ENCODE measurements around the gene C12orf75. TPM values are rescaled to one million over a fixed set of nuclear protein-coding genes. Genes with fewer than 3 reads are reported as not detected.
"Not testable (repeated sequence)": the region's sequence is repeated elsewhere in the genome, so short reads cannot be mapped to it uniquely, and the experiment has no call there.

C12orf75 gene
- total RNA-seq, result 35.7 TPM

DNA sequence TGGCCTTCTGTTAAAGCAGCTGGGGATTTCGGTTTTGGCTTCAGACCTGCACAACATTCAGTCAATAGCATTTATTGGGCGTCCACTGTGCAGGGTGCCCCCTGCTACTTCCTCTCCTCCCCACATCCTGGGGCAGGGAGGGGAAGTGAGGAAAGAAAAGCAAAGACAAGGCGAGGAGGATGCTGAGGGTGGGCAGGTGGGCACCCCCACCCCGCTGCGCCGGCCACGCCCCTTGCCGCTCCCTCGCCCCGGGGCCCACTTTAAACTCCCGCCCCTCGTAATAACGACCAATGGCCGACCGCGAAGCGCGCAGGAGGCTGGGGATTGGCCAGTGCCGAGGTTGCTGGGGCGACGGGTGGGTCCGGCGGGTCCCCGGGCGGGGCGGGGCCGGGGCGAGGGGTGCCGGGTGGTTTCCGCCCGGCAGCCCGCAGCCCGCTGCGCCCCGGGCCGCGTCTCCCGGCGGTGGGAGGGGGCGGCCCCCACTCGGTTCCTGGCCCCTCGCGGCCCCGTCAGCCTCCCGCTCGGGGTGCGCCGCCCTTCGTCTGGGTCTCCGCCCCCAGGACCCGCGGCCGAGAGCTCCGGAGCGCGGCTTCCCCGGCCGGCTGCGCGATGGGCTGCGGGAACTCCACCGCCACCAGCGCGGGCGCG lies at the start of gene C12orf75:
TSS of gene C12orf75 (plus strand) at position 409 of the 648 bp plus-strand sequence. CDS start at position 610, 201 bp downstream.
- ATAC-seq, result peak; percentile 93
- intact Hi-C loops (cut with DNase I), result no loop called here

GRCh38 chr12:105280966-105281693 lies 49.4 kb upstream of the C12orf75 start:
- no peak for DNase-seq (ENCODE audit: low spot score)
- intact Hi-C loops (cut with DNase I), result no loop called here
- no peak for ATAC-seq

More for the DNA sequence above, at the start of gene C12orf75:
- DNase-seq (ENCODE audit: low spot score), result peak; percentile 86

- DNase-seq (ENCODE audit: low spot score) (no peak), ATAC-seq (no peak)
Measured at GRCh38 chr12:105281694-105282049, 48.8 kb upstream of the C12orf75 start.

DNA sequence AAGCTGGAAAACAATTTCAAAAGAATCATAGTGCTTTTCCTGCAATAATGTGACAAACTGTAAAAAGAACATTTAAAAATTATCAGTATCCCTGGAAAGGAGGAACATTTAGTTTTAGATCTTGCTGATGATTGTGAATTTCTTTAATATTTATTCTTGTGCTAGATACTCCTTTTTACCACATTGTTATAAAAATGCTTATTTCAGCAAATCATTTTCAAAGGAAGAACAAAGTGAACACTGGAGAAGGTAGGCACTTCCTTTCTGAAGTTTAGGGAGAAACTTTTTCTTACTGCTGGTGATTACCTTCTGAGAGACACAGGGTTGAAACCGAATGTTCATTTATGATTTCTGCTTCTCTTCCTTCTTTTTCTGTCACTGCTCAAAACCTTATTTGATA lies 45.1 kb upstream of the C12orf75 start:
- ATAC-seq, result no peak
- intact Hi-C loops (cut with DNase I), result no loop called here
- DNase-seq (ENCODE audit: low spot score), result no peak

More at GRCh38 chr12:105281694-105282049, 48.8 kb upstream of the C12orf75 start:
- intact Hi-C loops (cut with DNase I), result no loop called here

DNA sequence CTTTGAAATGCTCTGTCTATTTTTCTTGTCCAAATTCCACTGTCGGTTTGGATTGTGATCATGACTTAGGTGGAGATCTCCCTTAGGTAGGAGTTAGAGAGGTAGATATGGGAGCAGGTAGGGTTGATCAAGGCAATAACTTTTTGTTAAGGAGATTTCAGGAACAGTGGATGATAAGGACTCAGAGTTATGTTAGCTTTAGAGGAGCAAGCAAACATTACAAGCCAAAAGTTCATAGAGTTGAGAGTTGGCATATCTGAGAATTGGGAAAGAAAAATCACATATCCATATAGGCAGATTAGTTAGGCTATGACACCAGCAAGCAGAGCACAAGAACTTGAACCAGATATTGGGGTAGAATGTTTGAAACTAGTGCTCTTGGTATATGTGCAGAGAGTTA lies 43.1 kb upstream of the C12orf75 start:
- intact Hi-C loops (cut with DNase I), result no loop called here
- DNase-seq (ENCODE audit: low spot score) (no peak), ATAC-seq (no peak)

GRCh38 chr12:105288311-105288996 lies 42.0 kb upstream of the C12orf75 start:
- DNase-seq (ENCODE audit: low spot score) (no peak), ATAC-seq (no peak)
- intact Hi-C loops (cut with DNase I), result no loop called here

DNA sequence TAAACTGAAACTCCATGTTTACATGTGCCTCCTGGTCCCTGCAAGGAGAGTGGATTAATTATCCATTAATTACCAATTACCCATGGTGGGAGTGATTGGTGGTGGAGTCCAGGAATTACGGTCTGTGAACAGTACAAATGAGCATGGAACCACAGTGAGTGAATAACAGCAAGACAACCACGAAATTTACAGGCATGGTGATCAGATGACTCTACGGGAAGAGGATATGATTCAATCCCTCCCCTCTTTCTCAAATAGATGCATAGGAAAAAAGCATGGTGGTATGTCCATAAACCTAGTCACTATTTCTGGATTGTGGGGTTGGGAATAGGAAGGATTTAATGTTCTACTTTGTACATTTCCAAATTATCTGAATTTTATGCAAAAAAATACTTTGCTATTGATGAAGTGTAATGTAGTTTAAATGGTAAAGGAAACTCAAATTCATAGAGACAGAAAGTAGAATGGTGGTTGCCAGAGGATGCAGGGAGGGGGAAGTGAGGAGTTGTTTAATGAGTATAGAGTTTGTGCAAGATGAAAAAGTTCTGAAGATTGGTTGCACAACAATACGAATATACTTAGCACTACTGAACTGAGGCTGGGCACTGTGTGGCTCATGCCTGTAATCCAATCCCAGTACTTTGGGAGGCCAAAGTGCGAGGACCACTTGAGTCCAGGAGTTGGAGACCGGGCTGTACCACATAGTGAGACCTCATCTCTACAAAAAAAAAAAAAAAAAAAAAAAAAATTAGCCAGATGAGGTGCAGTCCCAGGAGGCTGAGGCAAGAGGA lies 41.2 kb upstream of the C12orf75 start:
- DNase-seq (ENCODE audit: low spot score), result no peak
- no peak for ATAC-seq
- intact Hi-C loops (cut with DNase I), result no loop called here

DNA sequence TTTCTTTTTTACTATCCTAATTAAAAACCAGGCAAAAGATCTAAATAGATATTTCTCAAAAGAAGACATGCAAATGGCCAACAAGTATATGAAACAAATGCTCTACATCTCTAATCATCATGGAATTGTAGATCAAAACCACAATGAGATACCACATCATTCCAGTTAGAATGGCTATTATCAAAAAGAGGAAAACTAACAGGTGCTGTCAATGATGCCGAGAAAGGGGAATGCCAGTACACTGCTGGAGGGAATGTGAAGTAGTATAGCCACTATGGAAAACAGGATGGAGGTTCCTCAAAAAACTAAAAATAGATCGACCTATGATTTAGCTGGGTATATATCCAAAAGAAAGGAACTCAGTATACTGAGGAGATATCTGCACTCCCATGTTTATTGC lies 39.0 kb upstream of the C12orf75 start:
- ATAC-seq, result no peak
- no peak for DNase-seq (ENCODE audit: low spot score)
- intact Hi-C loops (cut with DNase I), result no loop called here

DNA sequence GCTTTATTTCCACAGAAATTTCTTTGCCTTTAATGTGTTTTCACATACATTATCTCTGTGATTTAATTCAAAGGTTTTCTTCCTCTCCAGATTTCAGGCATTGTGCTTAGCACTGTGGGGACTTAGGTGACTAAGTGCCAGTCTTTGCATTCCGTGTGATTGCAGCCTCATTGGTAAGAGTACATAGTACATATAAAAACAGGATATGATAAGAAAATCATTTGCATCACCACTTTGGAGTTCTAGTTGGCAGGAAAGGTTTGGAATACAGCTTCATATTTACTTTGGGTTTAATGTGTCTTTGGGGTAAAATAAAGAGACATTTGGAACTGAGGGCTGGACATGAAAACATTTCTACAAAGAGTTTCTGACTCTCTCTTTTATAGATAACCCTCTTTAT lies 37.8 kb upstream of the C12orf75 start:
- ATAC-seq, result no peak
- DNase-seq (ENCODE audit: low spot score), result no peak
- intact Hi-C loops (cut with DNase I), result no loop called here

- intact Hi-C loops (cut with DNase I), result no loop called here
- ATAC-seq (no peak), DNase-seq (ENCODE audit: low spot score) (no peak)
Measured at GRCh38 chr12:105293187-105293586, 37.3 kb upstream of the C12orf75 start.

DNA sequence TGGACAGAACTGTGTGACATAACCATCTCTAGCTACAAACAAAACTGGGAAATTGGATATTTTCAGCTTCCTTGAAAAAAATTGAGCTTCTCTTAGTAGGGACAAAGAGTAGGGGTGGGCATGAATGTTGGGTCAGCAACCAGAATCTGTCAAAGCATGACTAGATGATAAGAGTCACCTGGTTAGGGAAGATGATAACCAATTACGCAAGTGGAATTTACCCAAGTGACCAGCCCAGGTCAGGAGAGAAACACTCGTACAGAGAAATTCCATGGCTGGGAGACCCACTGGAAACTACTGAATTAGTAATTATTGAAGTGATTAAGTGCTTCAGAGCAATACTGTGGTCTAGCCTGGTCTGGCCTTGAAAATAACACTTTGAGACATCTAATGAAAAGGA lies 36.3 kb upstream of the C12orf75 start:
- ATAC-seq, result no peak
- no peak for DNase-seq (ENCODE audit: low spot score)
- intact Hi-C loops (cut with DNase I), result no loop called here

- ATAC-seq, result no peak
- DNase-seq (ENCODE audit: low spot score), result no peak
- intact Hi-C loops (cut with DNase I), result no loop called here
Measured at GRCh38 chr12:105294886-105295479, 35.5 kb upstream of the C12orf75 start.

GRCh38 chr12:105296116-105297089 lies 34.1 kb upstream of the C12orf75 start:
- DNase-seq (ENCODE audit: low spot score) (no peak), ATAC-seq (no peak)
- intact Hi-C loops (cut with DNase I), result no loop called here

GRCh38 chr12:105300883-105301282 lies 29.6 kb upstream of the C12orf75 start:
- intact Hi-C loops (cut with DNase I), result no loop called here
- ATAC-seq (no peak), DNase-seq (ENCODE audit: low spot score) (no peak)

GRCh38 chr12:105301696-105302095 lies 28.8 kb upstream of the C12orf75 start:
- DNase-seq (ENCODE audit: low spot score) (no peak), ATAC-seq (no peak)
- intact Hi-C loops (cut with DNase I), result no loop called here

- intact Hi-C loops (cut with DNase I); DNase-seq (ENCODE audit: low spot score); ATAC-seq: not testable (repeated sequence)
Measured at GRCh38 chr12:105302986-105303385, 27.5 kb upstream of the C12orf75 start.

DNA sequence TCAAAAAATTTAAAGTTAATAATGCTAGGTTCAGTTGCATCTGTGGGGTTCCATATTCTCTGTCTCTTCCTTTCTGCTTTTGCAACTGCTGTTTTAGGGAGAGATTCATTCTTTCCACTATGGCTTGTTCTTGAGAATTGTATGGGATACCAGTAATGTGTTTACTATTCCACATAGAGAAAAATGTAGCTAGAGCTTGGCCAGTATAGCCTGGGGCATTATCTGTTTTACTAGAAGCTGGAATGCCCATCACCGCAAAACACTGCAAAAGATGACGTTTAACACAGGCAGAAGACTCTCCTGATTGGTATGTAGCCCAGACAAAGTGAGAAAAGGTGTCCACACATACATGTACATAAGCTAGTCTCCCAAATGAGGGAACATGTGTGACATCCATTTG lies 25.9 kb upstream of the C12orf75 start:
- intact Hi-C loops (cut with DNase I); DNase-seq (ENCODE audit: low spot score); ATAC-seq: not testable (repeated sequence)
